GM19193 (cell line): ENCODE results near the gene ANKRD17.
A peak's percentile ranks its signal among the peaks of the same experiment; 100 is the strongest.

Experiments used
- POLR2A ChIP-seq: IDR thresholded peaks from 4 replicates; pipeline ENCODE4 v1.6.1; 2011; ENCODE audit not compliant: insufficient read depth, insufficient read length; ENCODE audit errors: extremely low read depth

The ANKRD17 gene

GRCh38 chr4:73103799-73104503, 154.6 kb downstream of the ANKRD17 start:
- TF ChIP-seq POLR2A: no peak

DNA sequence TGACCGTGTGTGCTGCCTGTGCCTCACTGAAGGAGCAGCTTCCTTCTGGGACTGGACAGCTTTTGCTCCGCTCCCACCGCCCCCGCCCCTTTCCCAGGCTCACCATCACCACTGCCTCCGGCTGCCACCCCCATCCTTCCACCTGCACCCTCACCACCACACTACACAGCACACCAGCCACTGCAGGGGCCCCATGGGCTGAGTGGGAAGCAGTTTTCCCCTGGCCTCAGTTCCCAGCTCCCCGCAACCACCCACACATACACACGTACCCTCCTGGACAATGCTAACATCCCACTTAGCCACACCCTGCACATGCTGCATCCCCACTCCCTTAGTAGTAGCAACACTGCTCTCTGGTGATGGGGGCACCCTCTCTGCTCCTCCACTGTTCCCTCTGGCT, 159.5 kb downstream of the ANKRD17 start:
- TF ChIP-seq POLR2A: no peak

DNA sequence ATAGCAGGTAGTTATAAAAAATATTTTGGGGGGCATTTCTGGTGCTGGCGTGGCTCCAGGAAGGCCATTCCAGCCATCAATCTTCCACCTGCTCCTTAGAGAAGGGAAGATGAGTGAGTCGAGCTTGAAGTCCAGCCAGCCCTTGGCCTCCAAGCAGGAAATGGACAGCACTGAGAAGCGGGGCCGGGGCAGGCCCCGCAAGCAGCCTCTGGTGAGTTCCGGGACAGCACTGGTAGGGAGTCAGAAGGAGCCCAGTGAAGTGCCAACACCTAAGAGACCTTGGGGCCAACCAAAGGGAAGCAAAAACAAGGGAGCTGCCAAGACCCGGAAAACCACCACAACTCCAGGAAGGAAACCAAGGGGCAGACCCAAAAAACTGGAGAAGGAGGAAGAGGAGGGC, 159.9 kb downstream of the ANKRD17 start:
- no peak for TF ChIP-seq POLR2A

- TF ChIP-seq POLR2A: no peak
These were observed 160.6 kb downstream of the ANKRD17 start for GRCh38 chr4:73098016-73098415.

DNA sequence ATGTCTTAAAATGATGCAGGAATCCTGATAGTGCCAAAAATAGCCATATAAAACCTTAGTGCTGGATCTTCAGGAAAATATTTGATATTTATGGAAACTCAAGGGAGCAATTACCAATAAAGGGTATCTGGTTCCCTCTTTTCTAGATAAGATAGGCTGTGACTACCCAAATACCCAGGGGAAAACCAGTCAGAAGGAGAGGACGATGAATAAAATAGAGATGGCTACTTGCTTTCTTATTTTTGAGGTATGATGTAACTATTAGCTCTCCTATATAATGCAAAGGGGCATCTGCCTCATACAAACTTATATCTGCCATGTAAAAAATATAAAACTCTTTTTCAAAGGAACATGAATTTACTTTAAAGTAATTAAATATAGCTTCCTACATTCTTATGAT, 165.7 kb downstream of the ANKRD17 start:
- no peak for TF ChIP-seq POLR2A

DNA sequence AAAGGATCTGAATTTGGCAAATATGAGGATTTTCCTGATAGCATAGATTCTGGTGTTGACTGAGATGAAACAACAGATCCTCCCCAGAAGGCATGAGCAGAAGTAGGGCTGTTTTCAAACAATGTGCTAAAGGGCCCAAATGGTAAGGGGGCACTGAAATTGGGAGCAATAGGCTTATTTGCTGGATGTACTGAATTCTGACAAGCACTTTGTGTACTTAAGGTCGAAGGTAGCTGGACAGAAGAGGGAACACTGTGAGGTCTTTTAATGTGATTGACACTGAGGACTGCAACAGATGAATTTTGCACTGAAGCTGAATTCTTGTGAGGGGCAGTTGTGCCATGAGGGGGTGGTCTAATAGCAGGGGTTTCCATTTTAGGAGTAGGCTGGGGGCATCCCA, 167.9 kb downstream of the ANKRD17 start:
- no peak for TF ChIP-seq POLR2A

GRCh38 chr4:73087871-73088270, 170.7 kb downstream of the ANKRD17 start:
- TF ChIP-seq POLR2A: no peak

DNA sequence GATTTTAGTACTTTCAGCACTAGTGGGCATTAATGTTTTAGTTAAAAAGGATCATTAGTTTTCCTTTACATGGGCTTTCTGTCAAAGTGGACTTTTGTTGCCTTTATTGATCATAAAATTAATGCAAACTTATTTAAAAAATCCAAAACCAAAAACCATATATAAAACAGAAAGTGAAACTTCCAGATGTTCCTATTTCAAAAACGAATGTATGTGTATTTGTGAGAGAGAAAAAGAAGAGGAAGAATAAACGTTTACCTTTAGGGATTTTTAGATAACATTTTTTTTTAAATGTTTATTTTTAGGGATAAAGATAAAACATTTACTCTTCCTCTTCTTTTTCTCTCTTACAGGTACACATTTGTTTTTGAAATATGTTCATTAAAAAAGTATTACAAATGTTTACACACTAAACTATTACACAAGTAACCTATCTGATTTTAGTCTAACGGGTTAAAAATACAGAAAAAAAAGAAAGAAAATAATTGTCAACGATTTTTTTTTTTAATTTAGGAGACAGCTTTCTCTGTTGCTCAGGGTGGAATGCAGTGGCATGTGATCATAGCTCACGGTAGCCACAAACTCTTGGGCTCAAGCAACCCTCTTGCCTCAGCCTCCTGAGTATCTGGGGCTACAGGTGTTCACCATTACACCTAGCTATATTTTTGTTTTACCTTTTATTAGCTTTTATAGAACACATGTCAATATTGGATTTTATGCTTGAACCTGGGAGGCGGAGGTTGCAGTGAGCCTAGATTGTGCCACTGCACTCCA, 172.3 kb downstream of the ANKRD17 start:
- no peak for TF ChIP-seq POLR2A

- TF ChIP-seq POLR2A: no peak
These were observed 177.8 kb downstream of the ANKRD17 start for GRCh38 chr4:73080789-73081188.

DNA sequence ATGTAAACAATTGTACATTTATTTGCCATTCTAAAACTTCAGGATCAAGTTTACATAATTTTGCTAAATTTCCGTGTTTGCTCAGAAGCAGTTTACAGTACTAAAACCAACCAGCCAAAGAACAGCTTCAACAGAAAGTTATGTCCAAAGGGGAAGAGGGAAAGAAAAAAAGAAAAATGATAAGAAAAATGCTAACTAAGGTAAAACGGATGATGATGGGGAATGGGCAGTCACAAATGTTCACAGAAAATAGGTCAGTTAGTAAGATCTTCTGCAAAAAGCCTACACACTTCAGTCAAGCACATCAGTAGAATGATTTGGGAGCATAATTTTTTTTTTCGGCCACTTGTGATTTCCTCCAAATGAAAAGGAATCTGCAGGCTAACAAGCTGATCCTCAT, 182.8 kb downstream of the ANKRD17 start:
- no peak for TF ChIP-seq POLR2A

GRCh38 chr4:73070074-73070390, 188.6 kb downstream of the ANKRD17 start:
- TF ChIP-seq POLR2A: no peak

DNA sequence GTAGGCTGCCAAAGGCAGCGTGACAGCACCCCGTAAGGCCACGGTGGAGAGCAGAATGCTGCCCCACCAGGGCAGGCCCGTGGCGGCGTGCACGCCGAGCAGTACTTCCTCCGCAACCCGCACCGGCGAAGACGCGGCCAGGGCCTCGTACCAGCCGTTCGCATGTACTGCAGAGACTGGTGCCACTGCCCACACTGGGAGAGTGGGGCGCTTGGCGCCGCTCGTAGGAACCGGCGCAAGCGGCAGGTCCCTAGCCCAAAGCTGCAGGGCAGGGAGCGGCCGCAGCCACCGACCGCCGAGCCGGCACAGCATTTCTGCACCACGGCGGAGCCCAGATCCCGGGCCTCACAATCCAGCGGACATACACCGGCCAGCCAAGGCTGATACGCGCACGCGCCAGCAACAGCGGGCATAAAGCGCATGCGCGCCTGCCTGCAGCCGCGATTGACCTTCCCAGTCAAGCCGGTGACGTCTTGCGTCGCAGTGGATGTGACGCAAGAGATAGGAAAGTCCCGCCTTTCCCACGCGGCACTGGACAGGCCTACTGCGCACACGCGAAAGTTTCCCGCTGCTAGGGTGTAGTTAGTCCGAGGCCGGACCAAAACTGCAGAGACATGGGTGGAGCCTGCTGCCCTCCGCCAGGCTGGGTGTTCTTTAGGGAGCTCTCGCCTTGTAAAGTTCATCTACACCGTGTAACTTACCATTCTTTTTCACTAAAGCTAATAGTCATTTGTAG, 189.1 kb downstream of the ANKRD17 start, which contains the start of gene COX18:
Gene COX18, minus strand, starts transcription at position 379 of the 736 bp plus-strand sequence. Its CDS starts 67 bp downstream, at position 312.
- peak; percentile 97 for TF ChIP-seq POLR2A

DNA sequence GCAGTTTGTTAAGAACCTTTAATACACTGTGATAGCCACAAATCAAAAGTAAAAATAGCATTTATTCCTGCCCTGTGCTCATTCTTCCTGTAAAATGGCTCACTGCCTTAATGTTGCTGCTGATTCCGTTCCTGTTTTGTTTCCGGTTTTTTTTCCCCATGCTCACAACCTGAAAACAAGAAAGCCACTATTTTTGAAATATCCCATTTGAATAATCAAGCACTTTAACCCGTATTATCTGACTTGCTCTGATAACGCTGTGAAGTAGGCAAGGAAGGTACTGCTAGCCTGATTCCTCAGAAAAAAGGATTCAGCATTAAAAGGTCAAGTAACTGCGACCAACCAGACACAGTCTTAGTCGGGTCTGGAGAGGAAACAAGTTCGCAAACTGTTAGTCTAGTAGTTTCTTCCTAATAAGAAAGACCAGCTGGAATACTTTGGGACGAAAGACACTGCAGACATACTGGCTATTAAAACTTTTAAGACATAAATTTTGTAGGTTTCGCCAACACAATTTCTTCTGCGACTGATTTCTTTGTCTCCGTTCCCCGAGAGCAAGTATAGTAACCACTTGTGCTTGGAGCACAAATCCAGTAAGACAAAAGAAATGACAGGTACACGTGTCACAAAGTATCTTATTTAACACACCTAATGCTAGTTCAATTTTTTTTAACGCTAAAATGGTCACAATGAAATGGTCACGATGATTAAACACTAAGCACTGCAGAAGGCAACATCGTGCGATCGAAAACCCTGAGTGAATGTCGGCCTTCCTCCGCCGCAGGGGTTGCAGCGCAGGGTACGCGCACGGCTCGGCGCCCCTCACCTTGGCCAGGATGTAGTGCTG, 189.9 kb downstream of the ANKRD17 start:
- TF ChIP-seq POLR2A: no peak

DNA sequence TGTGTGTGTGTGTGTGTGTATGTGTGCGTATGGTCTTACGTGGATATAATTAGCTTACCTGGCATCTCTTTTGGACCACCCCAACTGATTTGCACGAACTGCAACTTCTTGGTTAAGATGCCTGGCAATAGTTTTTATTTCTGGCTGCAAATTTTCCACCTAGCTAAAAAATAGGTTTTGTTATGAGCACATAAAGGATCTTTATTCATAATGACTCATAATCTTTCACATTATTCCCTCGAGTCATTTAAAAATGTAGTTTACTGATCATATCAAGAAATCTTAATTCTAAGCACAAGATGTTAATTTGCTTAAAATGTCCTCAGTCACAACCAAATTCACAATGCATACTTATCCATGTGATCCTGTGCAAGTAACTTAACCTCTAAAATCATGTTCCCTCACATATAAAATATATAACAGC, 190.6 kb downstream of the ANKRD17 start:
- TF ChIP-seq POLR2A: no peak

GRCh38 chr4:73066928-73067327, 191.7 kb downstream of the ANKRD17 start:
- TF ChIP-seq POLR2A: no peak
